ENCODE data around the gene C1QBP.
"Not testable (repeated sequence)": the region's sequence is repeated elsewhere in the genome, so short reads cannot be mapped to it uniquely, and the experiment has no call there.

C1QBP gene

GRCh38 chr17:5438716-5439445 is at the start of gene C1QBP:
Gene C1QBP, minus strand, starts transcription at chr17:5439155. Its CDS starts 82 bp downstream, at chr17:5439073.
- DNase-seq: peak; percentile 88 to 90

- DNase-seq: no peak
These were observed 49.8 kb upstream of the C1QBP start for GRCh38 chr17:5488752-5489151.

- peak; percentile 98 for DNase-seq
These were observed 47.5 kb upstream of the C1QBP start, which contains the start of gene MIS12 for GRCh38 chr17:5486206-5487124. Gene MIS12, plus strand, starts transcription at chr17:5486566. Its CDS starts 2,297 bp downstream, at chr17:5488863.

GRCh38 chr17:5485270-5486205 is 46.6 kb upstream of the C1QBP start, which contains the start of gene DERL2:
Gene DERL2, minus strand, starts transcription at chr17:5486178. Its CDS starts 17 bp downstream, at chr17:5486161.
- DNase-seq: no peak

- no peak for DNase-seq
These were observed 42.5 kb upstream of the C1QBP start for GRCh38 chr17:5481451-5481850.

- no peak for DNase-seq
These were observed 42.0 kb upstream of the C1QBP start for GRCh38 chr17:5480962-5481361.

- DNase-seq: no peak
These were observed 40.0 kb upstream of the C1QBP start for GRCh38 chr17:5478992-5479391.

- DNase-seq: no peak
These were observed 35.0 kb upstream of the C1QBP start for GRCh38 chr17:5473906-5474305.

- no peak for DNase-seq
These were observed 33.6 kb upstream of the C1QBP start for GRCh38 chr17:5472511-5472910.

GRCh38 chr17:5468075-5468473 is 29.1 kb upstream of the C1QBP start:
- peak; percentile 29 to 31 for DNase-seq

- no peak for DNase-seq
These were observed 28.5 kb upstream of the C1QBP start for GRCh38 chr17:5467416-5467815.

GRCh38 chr17:5466295-5466694 is 27.3 kb upstream of the C1QBP start:
- no peak for DNase-seq

GRCh38 chr17:5464717-5465507 is 26.0 kb upstream of the C1QBP start:
- no peak for DNase-seq

- no peak for DNase-seq
These were observed 7.8 kb upstream of the C1QBP start for GRCh38 chr17:5446786-5447185.

GRCh38 chr17:5444209-5444608 is 5.3 kb upstream of the C1QBP start:
- DNase-seq: no peak

- no peak for DNase-seq
These were observed 4.8 kb upstream of the C1QBP start for GRCh38 chr17:5443728-5444127.

GRCh38 chr17:5439446-5439764 is 450 bp upstream of the C1QBP start:
- DNase-seq: no peak

GRCh38 chr17:5437721-5438317 is 1.1 kb downstream of the C1QBP start:
- no peak for DNase-seq

- DNase-seq: not testable (repeated sequence)
These were observed 3.1 kb downstream of the C1QBP start for GRCh38 chr17:5435781-5436315.

GRCh38 chr17:5434984-5435383 is 4.0 kb downstream of the C1QBP start:
- DNase-seq: no peak

- DNase-seq: no peak
These were observed 6.9 kb downstream of the C1QBP start for GRCh38 chr17:5431949-5432556.

Measured in activated CD4-positive, alpha-beta T cell treated with anti-CD3 and anti-CD28 coated beads, Interleukin-2, amount 50 U/mL, for 4 hours (primary cell).